Placental epithelial cell (primary cell): Measurements from ENCODE around the gene ZNF569. TPM values are rescaled to one million over a fixed set of nuclear protein-coding genes. Genes with fewer than 3 reads are reported as not detected.

ENCODE experiments used
- total RNA-seq: library from RNA; depleted of rRNA; stranded (reverse); fragments of >200 nt; gene quantifications from 2 replicates; pipeline ENCODE4 v1.2.3, GENCODE V29; 2012

Gene ZNF569
- 4.3 and 4.9 TPM in 2 replicates for total RNA-seq

DNA sequence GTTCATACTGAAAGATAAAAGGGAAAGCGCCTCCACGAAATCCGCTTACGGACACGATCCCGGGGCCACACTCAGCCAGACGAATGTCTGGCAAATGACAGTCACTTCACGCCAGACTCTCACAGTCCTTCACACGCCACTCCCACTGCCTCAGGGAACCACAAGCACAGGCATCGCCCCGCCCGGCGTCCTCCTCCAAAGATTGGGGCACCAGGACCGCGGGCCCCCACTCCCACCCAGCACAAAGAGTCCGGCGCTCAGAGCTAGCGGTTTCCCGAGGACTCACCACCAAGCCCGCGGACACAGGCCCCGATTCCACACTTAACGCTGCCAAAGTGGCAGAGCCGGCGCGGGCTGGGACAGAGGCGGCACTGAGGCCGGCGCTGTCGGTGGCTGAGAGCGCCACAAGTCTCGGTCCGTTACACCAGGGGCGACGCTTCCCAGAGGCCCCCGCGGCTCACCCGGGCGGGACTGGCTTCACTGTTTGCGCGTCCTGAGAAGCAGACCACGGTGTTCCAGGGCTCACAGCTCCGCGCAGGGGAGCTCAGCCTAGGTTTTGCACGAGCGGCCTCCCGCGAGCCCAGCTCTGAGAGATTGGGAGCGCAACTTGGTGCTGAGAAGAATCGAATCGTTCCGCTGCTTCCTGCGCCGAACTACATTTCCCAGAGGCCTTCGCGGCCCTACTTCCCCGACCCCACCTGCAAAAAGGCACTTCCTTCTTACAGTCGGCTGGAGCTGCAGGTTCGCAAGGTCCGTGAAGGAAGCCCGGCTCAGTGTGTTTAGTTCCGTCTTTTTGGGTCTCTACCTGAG lies at the start of gene ZNF569:
Gene ZNF569 (minus strand): TSS at position 647 of the 810 bp plus-strand sequence. CDS start 22,523 bp downstream, outside the sequence.

DNA sequence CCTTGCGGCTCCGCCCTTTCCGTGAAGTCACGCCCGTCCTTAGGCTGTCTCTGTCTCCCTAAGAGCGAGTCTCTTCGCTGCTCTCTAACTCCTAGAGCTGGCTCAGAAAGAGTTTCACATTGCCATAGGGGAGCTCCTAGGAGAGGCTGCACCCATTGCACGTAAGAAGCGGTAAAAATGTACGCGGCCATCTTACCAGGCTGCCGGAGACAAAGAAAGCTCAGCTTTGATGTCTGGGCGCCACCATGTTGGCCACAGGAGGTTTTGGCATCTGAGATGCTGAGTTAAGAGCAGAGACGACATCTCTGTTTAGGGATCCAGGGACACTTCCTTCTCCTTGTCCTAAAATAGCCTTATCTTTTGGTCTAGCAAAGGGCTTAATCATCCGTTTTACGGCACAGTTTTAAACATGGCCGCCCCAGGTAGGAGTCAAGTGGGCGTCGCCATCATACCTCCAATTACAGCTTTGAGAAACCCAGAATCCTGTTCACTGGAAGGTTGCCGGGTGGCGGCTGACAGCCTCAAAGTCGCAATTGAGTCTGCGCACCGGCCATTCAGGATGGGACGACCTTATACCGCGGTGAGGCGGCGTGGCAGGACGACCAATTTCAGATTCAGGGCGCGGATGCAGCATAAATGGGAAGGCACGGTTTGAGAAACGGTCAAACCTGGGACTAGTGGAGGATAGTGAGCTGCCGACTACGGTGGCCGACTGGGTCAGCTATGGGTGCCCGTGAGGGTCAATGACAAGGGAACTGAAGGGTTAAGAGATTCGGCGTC lies 39.3 kb upstream of the ZNF569 start, which contains the start of gene ZNF793:
Gene ZNF793 (plus strand): TSS at position 553 of the 780 bp plus-strand sequence. CDS start 16,501 bp downstream, outside the sequence.

DNA sequence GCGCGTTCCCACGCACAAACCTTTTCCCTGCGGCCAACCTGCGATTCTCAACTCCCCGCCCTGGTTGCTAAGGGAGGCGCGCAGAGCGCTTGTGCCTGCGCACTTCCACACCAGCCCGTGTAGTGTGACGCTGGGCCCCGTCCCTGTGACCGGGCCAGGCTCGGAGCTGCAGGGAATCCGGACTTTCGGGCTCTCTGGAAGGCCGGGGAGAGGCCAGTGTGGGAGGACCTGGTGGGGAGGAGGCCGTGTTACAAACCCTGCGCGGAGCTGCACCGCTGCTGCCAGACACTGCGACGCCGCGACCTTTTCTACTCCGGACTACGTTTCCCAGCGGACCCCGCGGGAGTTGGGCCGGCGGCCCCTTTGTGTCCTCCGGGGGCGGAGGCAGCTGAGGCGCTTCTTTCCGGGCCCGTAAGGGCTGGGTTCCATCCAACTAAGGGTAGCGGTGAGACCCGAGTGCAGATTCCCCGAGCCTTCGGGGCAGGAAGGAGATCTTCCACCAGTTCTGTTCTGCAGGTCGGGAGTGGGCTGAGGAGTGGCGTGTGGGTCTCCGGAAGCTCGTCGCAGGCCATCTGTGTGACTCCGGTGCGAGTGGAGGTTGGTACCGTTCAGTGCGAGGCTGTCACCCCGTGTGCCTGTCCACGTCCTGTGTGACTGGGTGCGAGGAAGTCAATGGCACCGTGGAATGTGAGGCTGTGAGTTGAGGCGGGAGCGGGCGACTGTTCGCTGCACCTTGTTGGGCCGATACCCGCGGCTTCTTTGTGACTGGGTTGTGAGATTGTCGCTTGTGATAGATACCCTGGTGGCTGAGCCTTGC lies 1.9 kb upstream of the ZNF569 start, which contains the start of gene ZNF570:
Gene ZNF570 (plus strand): TSS at position 396 of the 817 bp plus-strand sequence. CDS start 999 bp downstream, outside the sequence.

DNA sequence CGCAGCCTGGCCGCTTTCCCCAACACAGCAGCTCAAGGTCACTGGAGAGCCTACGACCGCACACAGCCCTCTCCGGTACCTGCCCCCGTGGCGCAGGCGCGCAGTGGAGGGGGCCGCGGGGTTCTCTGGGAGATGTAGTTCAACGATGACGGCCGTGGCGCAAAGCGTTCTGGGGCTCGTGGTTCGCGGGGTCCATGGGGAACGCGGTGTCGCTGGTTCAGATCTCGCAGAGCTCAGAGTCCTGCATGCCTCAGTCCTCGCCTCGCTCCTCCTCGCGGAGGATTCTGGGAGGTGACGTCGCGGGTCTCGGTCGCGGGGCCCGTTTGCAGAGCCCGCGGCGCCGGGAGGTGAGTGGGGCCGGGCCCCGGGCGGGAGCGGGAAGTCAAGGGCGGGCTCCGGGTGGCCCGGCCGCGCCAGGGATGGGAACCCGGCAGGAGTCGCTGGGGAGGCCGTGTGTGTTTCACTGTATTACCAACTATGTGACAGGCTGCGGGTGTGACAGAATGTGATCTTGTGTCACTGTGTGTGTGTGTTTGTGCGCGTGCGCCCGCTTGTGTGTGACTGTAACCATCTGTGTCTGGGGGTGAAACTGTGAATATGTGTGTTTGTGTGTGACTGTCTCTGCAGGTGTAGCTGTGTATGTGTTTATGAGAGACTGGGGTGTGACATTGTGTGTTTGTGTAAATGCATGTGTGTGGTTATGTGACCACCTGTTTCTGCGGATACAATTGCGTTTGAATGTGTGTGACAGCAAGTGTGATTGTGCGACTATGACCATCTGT lies 96.2 kb downstream of the ZNF569 start, which contains the start of gene ZNF527:
Gene ZNF527 (plus strand): TSS at position 220 of the 782 bp plus-strand sequence. CDS start 3,100 bp downstream, outside the sequence.

Other genes with a start within 250 kb of the ZNF569 start
- gene ZNF383, start 249.2 kb downstream of the ZNF569 start, total RNA-seq = 4.3 and 8.2 TPM in 2 replicates
- 3.1 and 7.5 TPM in 2 replicates for gene ZNF527, start 96.3 kb downstream of the ZNF569 start, total RNA-seq
- 7.5 and 9.4 TPM in 2 replicates for gene ZNF570, start 1.9 kb upstream of the ZNF569 start, total RNA-seq
- gene ZNF793, start 39.5 kb upstream of the ZNF569 start, total RNA-seq = 7.5 TPM in 2 replicates
- 3.1 and 3.4 TPM in 2 replicates for gene ZNF571, start 127.3 kb upstream of the ZNF569 start, total RNA-seq
- gene ZNF540, start 127.4 kb upstream of the ZNF569 start, total RNA-seq = 0.65 and 1.6 TPM in 2 replicates
- 25.9 and 28.0 TPM in 2 replicates for gene ZFP30, start 188.0 kb upstream of the ZNF569 start, total RNA-seq